ENCODE results near the gene FPR2.

Gene FPR2

GRCh38 chr19:51788029-51788428, 27.0 kb downstream of the FPR2 start:
- TF ChIP-seq, protein P1, sequence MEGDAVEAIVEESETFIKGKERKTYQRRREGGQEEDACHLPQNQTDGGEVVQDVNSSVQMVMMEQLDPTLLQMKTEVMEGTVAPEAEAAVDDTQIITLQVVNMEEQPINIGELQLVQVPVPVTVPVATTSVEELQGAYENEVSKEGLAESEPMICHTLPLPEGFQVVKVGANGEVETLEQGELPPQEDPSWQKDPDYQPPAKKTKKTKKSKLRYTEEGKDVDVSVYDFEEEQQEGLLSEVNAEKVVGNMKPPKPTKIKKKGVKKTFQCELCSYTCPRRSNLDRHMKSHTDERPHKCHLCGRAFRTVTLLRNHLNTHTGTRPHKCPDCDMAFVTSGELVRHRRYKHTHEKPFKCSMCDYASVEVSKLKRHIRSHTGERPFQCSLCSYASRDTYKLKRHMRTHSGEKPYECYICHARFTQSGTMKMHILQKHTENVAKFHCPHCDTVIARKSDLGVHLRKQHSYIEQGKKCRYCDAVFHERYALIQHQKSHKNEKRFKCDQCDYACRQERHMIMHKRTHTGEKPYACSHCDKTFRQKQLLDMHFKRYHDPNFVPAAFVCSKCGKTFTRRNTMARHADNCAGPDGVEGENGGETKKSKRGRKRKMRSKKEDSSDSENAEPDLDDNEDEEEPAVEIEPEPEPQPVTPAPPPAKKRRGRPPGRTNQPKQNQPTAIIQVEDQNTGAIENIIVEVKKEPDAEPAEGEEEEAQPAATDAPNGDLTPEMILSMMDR (IDR thresholded peaks at IDR 0.05; ENCODE audit: low read depth, low read length): no peak
- Histone ChIP-seq H3K27me3 (ENCODE audit: insufficient read depth, low read depth, severe bottlenecking) (peaks cover 64% of the 10 kb centered on the region), H3K36me3 (no peaks in the 10 kb centered on the region), H3K4me3 (ENCODE audit: low read depth, low read length) (no peak overlapping the region), H3K9me3 (ENCODE audit: severe bottlenecking) (peaks cover 5% of the 10 kb centered on the region), H3K27ac (no peak overlapping the region)
- DNase-seq: no peak

GRCh38 chr19:51789061-51789795, 28.2 kb downstream of the FPR2 start:
- Histone ChIP-seq H3K9me3 (ENCODE audit: severe bottlenecking) (peaks cover 5% of the 10 kb centered on the region), H3K36me3 (no peaks in the 10 kb centered on the region), H3K27ac (no peak overlapping the region), H3K27me3 (ENCODE audit: insufficient read depth, low read depth, severe bottlenecking) (peaks cover 65% of the 10 kb centered on the region), H3K4me3 (ENCODE audit: low read depth, low read length) (no peak overlapping the region)
- TF ChIP-seq, protein P1 (IDR thresholded peaks at IDR 0.05; ENCODE audit: low read depth, low read length): no peak
- no peak for DNase-seq

DNA sequence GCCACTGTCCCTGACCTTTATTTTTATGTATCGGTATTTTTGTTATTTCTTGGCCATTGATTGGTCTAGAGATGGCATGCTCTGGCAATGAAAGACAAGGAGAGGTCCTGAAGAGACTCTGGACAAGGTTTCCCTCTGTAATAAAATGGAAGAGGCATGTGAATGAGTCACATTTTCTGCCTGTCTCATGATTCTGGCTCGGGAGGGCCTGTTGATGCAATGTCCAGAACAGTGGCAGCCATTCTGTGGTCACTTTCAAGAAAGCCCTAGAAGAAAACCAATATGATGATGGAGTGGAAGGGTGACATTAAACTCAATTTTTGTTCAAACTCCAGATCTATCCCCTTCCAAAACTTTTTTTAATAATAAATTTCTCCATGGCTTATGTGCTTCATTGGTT, 32.0 kb downstream of the FPR2 start:
- no peak for DNase-seq
- Histone ChIP-seq H3K36me3 (no peaks in the 10 kb centered on the region), H3K9me3 (ENCODE audit: severe bottlenecking) (peaks cover 5% of the 10 kb centered on the region), H3K27ac (no peak overlapping the region), H3K4me3 (ENCODE audit: low read depth, low read length) (no peak overlapping the region), H3K27me3 (ENCODE audit: insufficient read depth, low read depth, severe bottlenecking) (peaks cover 67% of the 10 kb centered on the region)
- TF ChIP-seq, protein P1 (IDR thresholded peaks at IDR 0.05; ENCODE audit: low read depth, low read length): no peak

DNA sequence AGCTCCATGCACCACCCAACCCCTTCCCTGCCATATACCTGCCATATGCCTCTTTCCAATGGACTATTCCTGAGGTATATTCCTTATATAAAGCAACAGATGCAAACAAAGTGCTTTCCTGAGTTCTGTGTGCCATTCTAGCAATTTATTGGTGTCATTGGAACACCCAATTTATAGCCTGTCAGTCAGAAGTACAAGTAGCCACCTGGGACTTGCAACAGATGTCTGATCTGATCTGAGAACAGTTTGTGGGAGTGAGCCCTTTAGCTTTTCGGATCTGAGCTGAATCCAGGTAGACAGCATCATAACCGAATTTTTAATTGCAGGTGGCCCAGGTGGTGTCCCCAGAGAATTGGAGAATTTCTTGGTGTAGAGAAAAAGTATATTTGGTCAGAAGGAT, 33.0 kb downstream of the FPR2 start:
- no peak for DNase-seq
- TF ChIP-seq, protein P1 (IDR thresholded peaks at IDR 0.05; ENCODE audit: low read depth, low read length): no peak
- peaks cover 5% of the 10 kb centered on the region for H3K9me3 ChIP-seq (ENCODE audit: severe bottlenecking)

GRCh38 chr19:51794885-51795490, 34.0 kb downstream of the FPR2 start, which contains the start of gene FPR3:
Gene FPR3 (plus strand): TSS chr19:51795157. CDS start chr19:51823749, 28,592 bp downstream.
- H3K9me3 ChIP-seq (ENCODE audit: severe bottlenecking): peaks cover 3% of the 10 kb centered on the region
- no peak within 1 kb of the TSS for H3K4me3 ChIP-seq (ENCODE audit: low read depth, low read length)
- H3K27me3 ChIP-seq (ENCODE audit: insufficient read depth, low read depth, severe bottlenecking): peaks cover 72% of the 10 kb centered on the region
- H3K27ac ChIP-seq: no peak within 1 kb of the TSS
- no peak for DNase-seq
- no peaks in the 10 kb centered on the region for H3K36me3 ChIP-seq
- TF ChIP-seq, protein P1 (IDR thresholded peaks at IDR 0.05; ENCODE audit: low read depth, low read length): no peak

More for the DNA sequence above, 33.0 kb downstream of the FPR2 start:
- no peak overlapping the region for H3K4me3 ChIP-seq (ENCODE audit: low read depth, low read length)
- no peaks in the 10 kb centered on the region for H3K36me3 ChIP-seq
- H3K27me3 ChIP-seq (ENCODE audit: insufficient read depth, low read depth, severe bottlenecking): peaks cover 71% of the 10 kb centered on the region
- H3K27ac ChIP-seq: no peak overlapping the region
